ENCODE data around the gene DOCK7.

The DOCK7 gene

DNA sequence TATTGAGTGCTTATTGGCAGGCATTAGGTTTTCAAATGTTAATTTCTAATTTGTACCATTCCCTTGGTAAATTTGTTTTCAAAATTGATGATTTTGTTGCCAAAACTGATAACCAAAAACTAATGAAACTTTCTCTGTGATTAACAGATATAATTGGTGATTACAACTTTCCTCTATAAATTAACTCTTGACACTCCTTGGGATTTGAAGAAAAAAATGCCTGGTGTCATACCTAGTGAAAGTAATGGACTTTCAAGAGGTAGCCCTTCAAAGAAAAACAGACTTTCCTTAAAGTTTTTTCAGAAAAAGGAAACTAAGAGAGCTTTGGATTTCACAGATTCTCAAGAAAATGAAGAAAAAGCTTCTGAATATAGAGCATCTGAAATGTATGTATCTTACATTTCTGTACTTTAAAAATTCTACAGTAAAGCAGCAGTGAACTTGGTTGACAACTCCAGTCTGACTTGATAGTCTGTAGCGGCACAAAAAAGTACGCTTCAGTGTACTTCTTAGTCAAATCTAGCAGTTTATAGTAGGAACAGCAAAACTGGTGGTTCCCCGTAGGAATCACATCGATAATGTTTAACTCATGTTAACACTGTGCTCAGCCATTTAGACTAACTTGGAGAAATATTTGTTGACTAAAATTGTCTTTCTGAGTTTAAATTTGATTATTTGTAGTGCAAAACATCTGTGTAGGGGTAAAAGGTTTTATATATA, 248.4 kb downstream of the DOCK7 start:
- DNase-seq = no peak

DNA sequence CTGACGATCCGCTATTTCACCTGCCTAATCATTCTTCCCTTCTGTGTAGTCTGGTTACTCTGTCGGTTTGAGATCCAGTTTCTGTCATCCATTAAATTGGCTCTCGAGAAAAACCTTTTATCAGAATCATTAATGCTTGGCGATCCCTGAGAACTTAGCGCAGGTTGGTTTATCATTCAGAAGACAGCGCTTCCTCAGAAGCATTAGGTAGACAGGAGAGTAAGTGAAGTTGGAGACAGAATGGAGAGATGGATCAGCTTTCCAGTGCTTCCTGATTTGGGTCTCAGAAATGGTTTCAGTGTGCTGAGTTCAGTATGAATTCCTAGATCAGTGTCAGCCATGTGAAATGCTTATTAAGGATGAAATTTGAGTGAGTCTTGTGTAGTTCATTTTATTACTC, 250.0 kb downstream of the DOCK7 start:
- DNase-seq = no peak

DNA sequence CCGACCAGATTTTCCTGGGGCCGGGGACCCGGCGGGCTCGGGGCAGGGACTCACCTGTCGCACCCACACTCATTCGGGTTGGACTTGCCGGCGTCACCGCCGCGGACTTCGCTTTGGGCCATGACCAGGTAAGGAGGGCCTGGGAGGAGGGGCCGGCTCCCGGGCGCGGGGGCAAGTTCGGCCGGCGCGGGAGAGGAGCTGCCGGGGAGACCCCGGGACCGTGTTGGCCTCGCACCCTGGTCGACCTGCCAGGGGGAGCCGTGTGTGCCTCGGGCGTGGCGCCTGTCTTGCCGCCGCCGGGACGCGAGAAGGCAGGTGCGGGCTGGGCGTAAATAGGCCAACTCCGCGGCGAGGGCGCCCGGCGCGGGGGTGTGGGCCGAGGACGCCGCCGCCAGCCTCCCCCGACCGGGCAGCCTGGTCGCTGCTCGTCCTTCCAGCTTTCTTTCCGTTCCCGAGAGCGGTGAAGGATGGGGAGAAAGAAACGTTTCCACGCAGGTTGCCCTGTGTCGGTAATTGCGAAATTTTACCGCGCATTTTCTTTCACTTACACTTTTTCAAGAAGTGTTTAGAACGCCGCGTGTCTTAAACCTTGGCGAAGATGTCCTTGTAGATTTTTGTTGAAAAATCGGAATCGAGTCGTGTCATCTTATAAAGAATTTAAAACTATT, 250.8 kb downstream of the DOCK7 start:
- DNase-seq = no peak

DNA sequence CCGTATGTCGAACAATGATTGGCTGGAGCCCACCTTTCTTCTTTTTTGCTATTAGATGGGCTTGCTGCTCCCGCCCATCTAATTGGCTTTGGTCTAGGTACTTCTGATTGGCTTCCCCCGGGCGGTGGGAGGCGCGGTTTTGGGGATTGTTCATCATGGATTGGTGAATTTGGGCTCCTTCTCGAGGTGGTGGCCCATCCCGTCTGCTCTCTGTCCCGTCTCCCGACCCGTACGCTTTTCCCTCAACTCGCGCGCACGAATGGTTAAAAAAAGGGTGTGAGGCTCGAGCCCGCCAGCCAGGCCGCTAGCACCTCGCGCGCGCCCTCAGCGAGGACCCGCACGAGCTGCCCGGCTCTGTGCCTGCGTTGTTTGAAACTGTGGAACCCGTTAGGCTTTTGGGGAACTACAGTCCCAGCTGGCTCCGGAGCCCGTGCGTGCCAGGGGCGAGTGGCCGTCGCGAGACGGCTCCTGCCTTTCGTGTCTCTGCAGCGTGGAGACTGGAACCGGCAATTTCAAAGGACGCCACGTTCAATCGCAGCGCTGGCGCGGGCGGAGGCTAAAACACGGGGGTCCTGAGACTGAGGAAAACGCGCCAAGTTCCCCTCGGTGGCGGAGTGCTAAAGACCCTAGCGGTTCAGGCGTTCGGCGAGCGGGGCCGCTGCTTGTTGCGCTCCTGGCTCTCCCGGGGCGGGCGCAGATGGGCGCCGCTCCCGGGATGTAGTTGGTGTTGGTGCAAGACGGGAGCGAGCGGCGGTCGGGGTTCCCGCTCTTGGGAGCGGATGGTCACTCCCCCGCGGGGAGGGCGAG, 251.5 kb downstream of the DOCK7 start, which contains the start of gene USP1:
USP1 (plus strand) TSS at position 584 of the 807 bp plus-strand sequence. CDS start 2,819 bp downstream, outside the sequence.
- DNase-seq = peak; percentile 100

DNA sequence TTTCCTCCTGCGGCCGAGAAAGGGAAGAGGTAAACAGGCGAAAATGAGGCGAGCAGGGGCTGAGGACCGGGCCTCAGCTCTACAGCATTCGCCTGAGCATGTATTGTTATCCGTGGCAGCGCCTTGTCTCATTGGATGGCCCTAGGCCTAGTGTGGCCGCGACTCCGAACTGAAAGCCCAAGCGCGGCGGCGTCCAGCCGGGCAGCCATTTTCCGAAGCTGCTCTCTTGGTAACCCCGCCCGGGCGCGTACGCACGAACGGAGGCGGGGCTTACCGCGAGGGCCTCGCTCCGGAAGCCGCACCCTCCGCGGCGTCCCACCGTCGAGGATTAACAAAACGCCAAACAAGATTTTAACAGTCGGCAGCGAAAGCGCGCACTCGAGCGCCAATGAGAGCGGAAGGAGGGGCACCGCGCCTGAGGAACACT, 252.1 kb downstream of the DOCK7 start:
- DNase-seq = no peak

DNA sequence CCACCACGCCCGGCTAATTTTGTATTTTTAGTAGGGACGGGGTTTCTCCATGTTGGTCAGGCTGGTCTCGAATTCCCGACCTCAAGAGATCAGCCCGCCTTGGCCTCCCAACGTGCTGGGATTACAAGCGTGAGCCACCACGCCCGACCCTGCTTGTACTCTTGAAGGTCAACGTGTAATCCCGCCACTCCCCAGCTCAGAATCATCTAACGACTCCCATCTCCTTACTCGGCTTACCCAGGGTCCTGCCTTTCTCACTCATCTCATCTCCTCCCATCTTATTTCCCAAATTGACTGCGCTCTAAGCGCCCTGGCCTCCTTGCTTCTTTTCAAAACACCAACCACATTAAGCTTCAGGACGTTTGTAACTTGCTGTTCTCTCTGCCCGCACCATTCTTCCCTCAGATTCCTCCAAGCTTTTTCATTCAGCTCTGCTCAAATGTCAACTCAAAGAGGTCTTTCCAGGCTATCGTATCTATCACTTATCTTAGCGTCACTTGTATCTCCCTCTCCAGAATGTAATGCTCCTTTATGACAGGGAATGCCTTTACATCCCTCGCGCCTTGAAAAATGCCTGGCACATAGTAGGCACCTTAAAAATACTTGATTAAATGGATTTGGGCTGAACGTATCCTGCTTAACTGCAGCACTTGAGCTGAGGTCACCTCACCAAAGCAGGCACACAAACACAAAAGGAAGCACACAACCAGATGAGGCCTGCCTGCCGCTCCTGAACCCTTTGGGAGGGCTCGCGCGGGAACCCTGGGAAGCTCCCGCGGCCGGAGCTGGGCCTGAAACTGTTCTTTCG, 252.8 kb downstream of the DOCK7 start:
- no peak for DNase-seq

DNA sequence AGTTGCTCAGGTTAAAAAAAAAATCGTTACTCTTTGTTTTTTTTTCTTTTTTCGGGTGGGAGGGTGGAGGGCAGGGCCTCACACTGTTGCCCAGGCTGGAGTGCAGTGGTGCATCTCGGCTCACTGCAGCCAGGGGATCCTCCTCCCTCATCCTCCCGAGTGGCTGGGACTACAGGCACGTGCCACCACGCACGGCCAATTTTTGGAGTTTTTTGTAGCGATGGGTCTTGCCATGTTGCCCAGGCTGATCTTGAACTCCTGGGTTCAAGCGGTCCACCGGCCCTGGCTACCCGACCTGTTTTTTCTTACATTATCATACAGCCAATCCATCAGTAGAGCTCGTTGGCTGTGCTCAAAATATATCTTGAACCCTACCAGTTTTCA, 253.6 kb downstream of the DOCK7 start:
- no peak for DNase-seq

DNA sequence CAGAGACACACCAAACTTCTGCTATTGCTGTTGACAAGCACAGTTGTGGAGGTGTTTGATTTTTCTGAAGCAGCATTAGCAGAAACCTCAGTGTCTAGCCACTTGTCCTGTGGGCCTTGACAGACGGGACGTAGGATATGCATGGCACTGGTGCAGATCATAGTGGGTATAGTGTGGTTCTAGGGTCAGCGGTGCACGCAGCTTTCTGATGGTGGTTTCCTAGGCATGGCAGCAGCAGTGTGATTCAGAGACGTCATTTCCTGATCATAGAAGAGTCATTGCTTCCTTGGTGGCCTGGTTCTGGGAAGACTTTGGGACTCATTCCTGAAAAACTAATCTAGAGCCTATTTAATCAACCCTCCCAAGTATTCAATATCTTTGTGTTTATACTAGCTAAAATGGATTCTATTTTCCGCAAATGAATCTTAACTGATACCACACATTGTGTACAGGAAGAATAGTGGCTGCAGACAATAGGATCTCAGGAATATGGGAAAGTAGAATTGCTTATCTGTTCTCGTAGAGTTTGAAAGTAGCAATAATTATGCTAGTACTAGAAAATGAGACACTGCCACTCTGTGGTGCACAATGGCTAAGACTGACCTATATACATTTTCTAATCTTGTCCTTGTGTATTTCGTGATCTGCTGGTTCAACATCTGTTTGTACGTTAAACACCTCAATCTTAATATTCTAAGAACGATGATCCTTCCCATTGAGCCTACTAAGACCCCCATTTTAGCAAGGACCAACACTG, 254.1 kb downstream of the DOCK7 start:
- DNase-seq = no peak

DNA sequence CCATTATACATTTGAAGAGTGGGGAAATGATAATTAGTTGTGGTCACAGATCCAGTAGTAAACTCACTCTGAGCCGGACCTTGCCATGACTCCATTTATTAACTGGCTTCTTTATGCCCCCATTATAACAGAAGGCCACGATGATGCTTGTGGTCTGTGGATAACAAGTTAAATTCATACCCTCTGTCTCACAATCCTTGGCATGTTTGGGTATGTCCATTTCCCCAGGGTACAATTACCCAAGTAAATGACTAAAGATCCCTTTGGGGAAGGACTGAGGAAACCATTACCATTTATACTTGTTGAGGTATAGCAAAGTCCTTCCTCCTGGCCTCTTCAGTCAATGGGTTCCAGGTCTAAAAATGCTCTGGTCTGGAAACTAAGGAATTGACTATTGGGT, 258.6 kb downstream of the DOCK7 start:
- no peak for DNase-seq

DNA sequence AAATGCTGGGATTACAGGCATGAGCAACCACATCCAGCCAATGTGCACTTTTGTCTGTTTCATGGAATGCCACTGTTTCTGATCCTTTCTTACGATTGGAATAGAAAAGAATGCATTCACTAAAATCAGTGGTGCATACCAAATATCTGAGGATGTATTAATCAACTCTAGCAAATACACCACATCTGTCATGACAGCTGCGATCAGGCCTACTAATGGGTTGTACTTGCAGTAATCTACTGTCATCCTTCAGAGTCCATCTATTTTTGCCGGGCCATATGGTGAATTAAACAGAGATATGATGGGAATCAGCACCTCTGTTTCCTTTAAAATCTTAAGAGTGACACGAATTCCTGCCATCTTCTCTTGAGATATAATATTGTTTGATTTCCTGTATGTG, 259.8 kb downstream of the DOCK7 start:
- DNase-seq = no peak

DNA sequence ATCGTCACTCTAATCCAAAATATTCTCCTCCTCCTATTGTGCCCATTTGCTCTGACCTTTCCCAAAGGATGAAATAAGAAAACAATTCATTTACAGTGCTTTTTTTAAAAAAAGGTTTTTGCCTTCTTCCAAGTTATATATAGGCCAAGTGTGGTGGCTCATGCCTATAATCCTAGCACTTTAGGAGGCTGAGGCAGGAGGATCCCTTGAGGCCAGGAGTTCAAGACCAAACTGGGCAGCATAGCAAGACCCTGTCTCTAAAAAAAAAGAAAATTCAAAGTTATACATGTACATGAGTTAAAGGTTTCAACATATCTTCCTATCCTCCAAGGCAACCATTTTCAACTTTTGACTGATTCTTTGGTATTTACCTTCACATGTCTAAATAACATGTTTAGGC, 261.4 kb downstream of the DOCK7 start:
- no peak for DNase-seq

DNA sequence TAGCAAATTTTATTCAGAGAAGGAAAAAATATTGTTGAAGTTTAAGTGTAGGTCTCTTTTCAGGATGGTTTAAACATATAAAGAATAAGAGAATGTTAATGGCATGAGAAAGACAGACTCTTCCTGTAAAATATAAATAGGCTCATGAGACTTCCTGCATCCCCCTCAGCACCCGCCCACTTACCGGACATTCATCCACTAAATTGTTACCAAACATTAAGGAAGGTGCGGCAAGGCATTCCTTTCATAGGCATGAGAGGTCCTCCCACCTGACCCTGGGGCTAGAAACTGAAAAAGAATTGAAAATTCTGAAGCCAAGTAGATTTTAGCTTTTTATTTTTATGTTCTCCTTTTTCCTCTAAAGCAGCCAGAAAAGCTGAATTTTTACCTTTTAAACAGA, 261.9 kb downstream of the DOCK7 start:
- no peak for DNase-seq

DNA sequence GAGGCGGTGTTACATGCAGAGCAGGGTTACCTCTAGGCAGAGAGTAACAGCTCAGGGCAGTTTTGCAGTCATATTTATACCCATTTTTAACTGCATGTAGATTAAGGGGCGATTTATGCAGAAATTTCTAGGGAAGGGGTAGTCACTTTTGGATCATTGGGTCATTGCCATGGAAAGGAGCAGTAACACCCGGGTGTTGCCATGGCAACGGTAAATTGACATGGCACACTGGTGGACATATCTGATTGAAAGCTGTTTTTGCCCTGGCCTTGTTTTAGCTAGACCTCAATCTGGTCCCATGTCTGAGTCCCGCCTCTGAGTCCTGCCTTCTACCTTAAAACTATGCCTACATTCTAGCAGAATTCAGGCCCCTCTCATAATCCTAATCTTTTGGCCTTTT, 263.1 kb downstream of the DOCK7 start:
- DNase-seq = no peak

DNA sequence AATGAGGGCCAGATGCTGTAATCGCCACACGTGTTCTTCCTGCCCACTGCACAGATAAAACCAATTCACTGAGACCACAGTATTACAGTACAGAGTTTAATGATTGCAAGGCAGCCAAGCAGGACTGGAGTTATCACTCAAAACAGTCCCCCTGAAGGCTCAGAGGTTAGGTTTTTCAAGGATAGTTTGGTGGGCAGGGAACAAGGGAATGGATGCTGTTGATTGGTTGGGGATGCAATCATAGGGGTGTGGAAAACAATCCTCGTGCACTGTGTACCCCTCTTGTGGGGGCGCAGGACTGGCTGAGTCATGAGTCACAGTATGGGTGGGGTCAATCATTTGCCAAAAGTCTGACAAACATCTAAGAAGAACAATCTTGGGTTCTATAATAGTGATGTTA, 263.8 kb downstream of the DOCK7 start:
- DNase-seq = peak; percentile 24

DNA sequence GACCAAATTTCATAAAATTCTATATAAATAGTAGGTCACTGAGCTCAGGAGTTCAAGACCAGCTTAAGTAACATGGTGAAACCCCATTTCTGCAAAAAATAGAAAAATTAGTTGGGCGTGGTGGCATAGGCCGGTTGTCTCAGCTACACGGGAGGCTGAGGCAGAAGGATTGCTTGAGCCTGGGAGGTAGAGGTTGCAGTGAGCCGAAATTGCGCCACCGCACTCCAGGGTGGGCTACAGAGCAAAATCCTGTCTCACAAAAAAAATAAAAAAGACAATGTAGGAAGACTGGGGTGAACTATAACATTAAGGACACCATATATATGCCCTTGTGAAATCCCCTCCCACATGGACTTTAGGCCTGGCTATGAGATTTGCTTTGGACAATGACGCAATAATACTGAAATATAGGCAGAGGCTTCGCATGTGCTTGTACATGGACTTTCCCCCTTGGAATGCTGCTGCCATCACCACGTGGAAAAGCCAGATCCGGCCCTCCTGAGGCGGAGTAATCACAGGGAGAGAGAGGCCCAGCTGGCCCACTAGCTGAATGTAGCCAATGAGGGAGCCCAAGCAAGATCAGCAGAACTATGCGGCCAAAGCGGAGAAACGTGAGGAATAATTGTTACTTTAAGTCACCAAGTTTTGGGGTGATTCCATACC, 264.5 kb downstream of the DOCK7 start:
- no peak for DNase-seq

DNA sequence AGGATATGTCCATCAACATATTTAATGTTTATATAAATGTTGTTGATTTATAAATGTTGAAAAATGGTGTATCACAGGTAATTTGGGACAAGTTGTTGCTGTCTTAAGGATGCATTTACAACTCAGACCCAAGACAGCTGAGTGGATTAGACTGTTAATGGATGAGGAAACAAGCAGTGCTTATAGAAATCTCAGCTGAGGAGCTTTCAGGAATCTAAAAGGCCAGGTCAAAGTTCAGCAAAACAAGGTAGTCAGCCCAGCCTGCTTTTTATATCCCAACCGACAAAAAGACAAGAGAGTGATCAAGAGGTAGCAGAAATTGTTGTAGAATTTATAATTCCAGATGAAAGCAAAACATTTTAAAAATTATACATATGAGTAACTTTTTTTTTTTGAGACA, 268.0 kb downstream of the DOCK7 start:
- no peak for DNase-seq

DNA sequence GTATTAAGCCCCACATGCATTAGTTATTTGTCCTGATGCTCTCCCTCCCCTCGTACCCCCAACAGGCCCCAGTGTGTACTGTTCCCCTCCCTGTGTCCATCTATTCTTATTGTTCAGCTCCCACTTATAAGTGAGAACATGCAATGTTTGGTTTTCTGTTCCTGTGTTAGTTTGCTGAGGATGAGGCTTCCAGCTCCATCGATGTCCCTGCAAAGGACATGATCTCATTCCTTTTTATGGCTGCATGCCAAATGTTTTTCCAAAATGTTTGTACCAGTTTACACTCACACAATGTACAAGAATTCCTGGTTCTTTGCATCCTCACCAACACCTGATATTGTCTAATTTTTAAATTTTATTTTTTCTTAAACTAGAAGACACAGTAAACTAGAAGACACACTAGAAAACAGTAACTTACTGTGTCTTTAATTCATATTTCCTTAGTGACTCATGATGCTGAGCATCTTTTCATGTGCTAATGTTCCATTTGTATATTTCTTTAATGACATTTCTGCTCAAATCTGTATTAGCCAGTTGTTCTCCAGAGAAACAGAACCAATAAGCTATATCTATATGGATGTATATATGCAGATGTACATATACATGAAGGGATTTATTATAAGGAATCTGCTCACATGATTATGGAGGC, 270.7 kb downstream of the DOCK7 start:
- no peak for DNase-seq

DNA sequence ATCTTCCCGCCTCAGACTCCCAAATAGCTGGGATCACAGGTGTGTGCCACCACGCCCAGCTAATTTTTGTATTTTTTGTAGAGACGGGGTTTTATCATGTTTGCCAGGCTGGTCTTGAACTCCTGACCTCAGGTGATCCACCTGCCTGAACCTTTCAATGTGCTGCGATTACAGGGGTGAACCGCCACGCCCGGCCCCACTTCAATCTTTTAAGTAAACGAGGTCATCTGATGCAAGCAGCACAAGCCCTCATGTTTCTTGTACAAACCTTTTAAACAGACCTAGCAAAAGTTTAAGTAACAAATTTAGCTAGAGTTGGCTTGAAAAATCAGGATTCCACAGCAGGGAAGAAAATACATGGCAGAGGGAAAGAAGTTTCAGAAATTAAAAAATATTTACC, 272.5 kb downstream of the DOCK7 start:
- no peak for DNase-seq

DNA sequence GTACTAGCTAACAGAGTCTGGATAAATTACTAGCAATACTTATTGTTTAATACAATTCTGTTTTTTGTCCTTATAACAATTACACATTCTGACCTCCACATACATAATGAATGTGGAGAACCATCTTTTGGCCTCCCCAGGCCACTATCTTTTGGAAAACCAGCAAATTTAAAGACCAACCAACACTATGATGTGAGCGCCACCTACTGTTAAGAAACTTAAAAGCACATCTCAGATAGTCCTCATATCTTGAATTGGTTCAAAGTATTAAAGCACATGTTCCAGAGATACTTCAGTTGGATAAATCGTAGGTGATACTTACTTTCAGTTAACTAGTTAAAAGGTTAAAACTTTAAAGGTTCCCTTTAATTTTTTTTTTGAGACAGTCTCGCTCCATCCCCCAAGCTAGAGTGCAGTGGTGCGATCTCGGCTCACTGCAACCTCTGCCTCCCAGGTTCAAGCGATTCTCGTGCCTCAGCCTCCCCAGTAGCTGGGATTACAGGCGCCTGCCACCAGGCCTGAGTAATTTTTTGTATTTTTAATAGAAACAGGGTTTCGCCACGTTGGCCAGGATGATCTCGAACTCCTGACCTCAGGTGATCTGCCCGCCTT, 280.7 kb downstream of the DOCK7 start:
- DNase-seq = peak; percentile 59

DNA sequence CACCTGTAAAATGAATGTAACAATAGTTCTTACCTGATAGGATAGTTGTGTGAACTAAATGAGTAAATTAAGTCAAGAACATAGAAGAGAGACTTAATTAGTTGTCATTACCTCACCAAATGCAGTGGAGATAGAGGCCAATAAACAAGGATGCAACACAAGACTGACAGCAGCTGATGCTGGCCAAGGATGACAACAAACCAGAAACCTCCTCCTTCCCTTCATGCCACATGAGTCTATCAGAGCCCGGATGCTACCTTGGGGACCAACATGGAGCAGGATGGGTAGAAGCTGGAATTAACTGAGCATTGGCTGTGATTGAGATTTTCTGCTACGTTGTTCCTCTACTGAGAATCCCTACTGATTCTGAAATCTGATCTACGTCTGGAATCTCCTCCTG, 281.6 kb downstream of the DOCK7 start:
- no peak for DNase-seq
